ENCODE measurements around the gene CDH12.

Gene CDH12

GRCh38 chr5:22757776-22758175 is 95.4 kb downstream of the CDH12 start:
- no peak for DNase-seq (ENCODE audit: insufficient read length)
- TF ChIP-seq TAF1 (IDR thresholded peaks at IDR 0.05; ENCODE audit: borderline replicate concordance, low read depth, low read length) (no peak), POLR2A (IDR thresholded peaks at IDR 0.05; ENCODE audit: low read depth, low read length) (no peak), POLR2AphosphoS5 (IDR thresholded peaks at IDR 0.05; ENCODE audit: low read depth, low read length) (no peak)
- FAIRE-seq = no peak

DNA sequence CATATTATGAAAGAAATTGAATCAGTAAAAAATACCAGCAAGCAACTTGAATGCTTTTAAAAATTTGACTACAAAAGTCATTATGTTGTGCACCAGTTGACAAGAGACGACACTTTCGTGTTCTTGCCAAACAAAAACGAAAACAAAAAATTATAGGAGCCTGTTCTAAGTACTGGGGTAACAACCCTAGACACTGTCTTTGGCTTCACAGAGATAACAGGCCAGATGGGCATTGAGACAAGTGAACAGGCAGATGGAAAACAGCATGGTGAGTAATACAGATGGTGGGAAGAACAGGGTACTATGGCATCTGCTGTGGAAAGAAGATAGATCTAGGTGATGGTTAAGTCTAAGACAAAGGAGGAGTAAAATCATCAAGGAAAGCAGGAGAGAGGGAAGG is 99.0 kb downstream of the CDH12 start:
- FAIRE-seq (no peak), DNase-seq (ENCODE audit: insufficient read length) (no peak)
- no peak for TF ChIP-seq TAF1 (IDR thresholded peaks at IDR 0.05; ENCODE audit: borderline replicate concordance, low read depth, low read length)
- no peak for TF ChIP-seq POLR2A (IDR thresholded peaks at IDR 0.05; ENCODE audit: low read depth, low read length)
- no peak for TF ChIP-seq POLR2AphosphoS5 (IDR thresholded peaks at IDR 0.05; ENCODE audit: low read depth, low read length)

DNA sequence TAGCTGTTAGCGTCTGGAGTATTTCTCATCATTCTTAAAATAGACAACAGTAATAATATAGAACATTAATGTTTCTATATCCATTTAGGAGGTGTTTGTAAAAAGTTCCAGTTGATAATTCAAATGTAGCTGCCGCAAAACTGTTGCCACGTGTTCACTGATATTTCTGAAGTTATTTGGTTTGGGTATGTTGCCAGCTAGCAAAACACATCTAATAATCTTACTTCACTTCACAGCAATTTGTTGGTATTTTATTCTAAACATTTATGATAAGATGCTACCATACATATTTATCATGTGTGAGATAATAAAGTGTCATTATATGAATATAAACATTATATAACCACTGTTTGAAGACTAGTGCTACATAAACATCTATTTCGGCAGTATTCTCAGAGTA is 101.6 kb downstream of the CDH12 start:
- no peak for TF ChIP-seq POLR2A (IDR thresholded peaks at IDR 0.05; ENCODE audit: low read depth, low read length)
- TF ChIP-seq TAF1 (IDR thresholded peaks at IDR 0.05; ENCODE audit: borderline replicate concordance, low read depth, low read length) = no peak
- TF ChIP-seq POLR2AphosphoS5 (IDR thresholded peaks at IDR 0.05; ENCODE audit: low read depth, low read length) = no peak
- no peak for DNase-seq (ENCODE audit: insufficient read length)
- no peak for FAIRE-seq

DNA sequence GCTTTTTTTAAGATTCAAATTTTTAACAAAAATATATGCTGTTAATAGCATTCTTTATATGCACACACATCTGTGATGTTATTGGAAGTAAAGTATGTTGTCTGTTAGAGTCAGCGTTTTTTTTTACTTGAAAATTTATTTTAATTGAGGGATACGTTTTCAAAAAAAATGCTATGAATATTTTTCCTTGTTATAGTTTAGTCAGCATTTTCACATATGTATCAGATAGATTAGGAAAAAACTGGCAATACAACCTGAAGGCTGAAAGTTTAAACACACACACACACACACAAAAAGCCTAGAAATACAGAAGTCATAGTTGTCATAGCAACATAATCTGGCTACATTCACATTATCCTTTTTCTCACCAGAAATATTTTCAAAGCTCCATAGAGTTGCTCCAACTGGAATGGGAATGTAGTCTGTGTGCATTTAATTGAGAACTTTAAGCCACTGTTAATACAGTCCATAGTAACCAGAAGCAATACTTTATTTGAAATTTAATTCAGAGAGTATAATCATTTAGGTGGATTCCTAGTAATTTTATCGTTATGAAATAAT is 116.6 kb downstream of the CDH12 start:
- DNase-seq (ENCODE audit: insufficient read length) (no peak), FAIRE-seq (no peak)
- no peak for TF ChIP-seq POLR2A (IDR thresholded peaks at IDR 0.05; ENCODE audit: low read depth, low read length)
- TF ChIP-seq TAF1 (IDR thresholded peaks at IDR 0.05; ENCODE audit: borderline replicate concordance, low read depth, low read length) = no peak
- TF ChIP-seq POLR2AphosphoS5 (IDR thresholded peaks at IDR 0.05; ENCODE audit: low read depth, low read length) = no peak

- TF ChIP-seq TAF1 (IDR thresholded peaks at IDR 0.05; ENCODE audit: borderline replicate concordance, low read depth, low read length) = no peak
- TF ChIP-seq POLR2A (IDR thresholded peaks at IDR 0.05; ENCODE audit: low read depth, low read length) = no peak
- TF ChIP-seq POLR2AphosphoS5 (IDR thresholded peaks at IDR 0.05; ENCODE audit: low read depth, low read length) = no peak
- DNase-seq (ENCODE audit: insufficient read length) = no peak
- no peak for FAIRE-seq
Observed at GRCh38 chr5:22734907-22735306, 118.2 kb downstream of the CDH12 start.

GRCh38 chr5:22728610-22729009 is 124.5 kb downstream of the CDH12 start:
- no peak for DNase-seq (ENCODE audit: insufficient read length)
- TF ChIP-seq POLR2A (IDR thresholded peaks at IDR 0.05; ENCODE audit: low read depth, low read length) (no peak), POLR2AphosphoS5 (IDR thresholded peaks at IDR 0.05; ENCODE audit: low read depth, low read length) (no peak), TAF1 (IDR thresholded peaks at IDR 0.05; ENCODE audit: borderline replicate concordance, low read depth, low read length) (no peak)

GRCh38 chr5:22722491-22722890 is 130.7 kb downstream of the CDH12 start:
- FAIRE-seq (no peak), DNase-seq (ENCODE audit: insufficient read length) (no peak)
- no peak for TF ChIP-seq POLR2AphosphoS5 (IDR thresholded peaks at IDR 0.05; ENCODE audit: low read depth, low read length)

More at GRCh38 chr5:22728610-22729009, 124.5 kb downstream of the CDH12 start:
- no peak for FAIRE-seq

DNA sequence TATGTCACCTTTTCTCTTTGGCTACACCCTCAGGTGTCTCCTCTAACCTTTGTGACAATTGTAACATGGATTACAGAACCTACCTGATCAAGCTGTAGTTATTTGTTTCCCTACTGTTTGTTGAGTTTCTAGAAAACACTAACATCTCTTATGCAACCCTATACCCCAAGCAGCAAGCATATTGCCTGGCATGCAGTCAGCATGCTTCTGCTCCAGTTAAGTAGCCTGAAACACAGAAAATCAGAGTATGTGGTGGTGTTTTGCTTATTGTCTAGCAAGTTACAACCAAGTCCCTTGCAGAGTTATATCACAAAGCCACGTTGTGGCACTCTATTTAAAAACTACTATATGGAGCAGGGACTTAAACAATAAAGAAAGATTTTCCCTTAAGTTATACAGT is 131.1 kb downstream of the CDH12 start:
- no peak for FAIRE-seq
- TF ChIP-seq POLR2AphosphoS5 (IDR thresholded peaks at IDR 0.05; ENCODE audit: low read depth, low read length) (no peak), POLR2A (IDR thresholded peaks at IDR 0.05; ENCODE audit: low read depth, low read length) (no peak), TAF1 (IDR thresholded peaks at IDR 0.05; ENCODE audit: borderline replicate concordance, low read depth, low read length) (no peak)
- DNase-seq (ENCODE audit: insufficient read length) = no peak

DNA sequence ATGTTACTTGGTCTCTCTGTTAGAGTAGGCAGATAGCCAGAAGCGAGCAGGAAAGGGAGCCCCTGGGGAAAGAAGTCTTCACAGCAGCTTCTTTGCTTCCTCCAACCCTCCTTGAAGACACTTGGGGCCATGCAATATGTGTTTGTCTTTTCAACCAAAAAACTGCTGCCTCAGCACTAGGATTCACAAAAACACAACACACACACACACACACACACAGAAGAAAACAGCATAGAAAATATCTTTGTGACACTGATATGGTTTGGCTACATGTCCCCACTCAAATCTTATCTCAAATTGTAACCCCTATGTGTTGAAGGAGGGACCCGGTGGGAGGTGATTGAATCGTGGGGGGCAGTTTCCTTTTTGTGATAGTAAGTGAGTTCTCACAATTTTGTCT is 133.3 kb downstream of the CDH12 start:
- no peak for TF ChIP-seq TAF1 (IDR thresholded peaks at IDR 0.05; ENCODE audit: borderline replicate concordance, low read depth, low read length)
- no peak for TF ChIP-seq POLR2A (IDR thresholded peaks at IDR 0.05; ENCODE audit: low read depth, low read length)
- TF ChIP-seq POLR2AphosphoS5 (IDR thresholded peaks at IDR 0.05; ENCODE audit: low read depth, low read length) = no peak
- no peak for FAIRE-seq
- DNase-seq (ENCODE audit: insufficient read length) = no peak

DNA sequence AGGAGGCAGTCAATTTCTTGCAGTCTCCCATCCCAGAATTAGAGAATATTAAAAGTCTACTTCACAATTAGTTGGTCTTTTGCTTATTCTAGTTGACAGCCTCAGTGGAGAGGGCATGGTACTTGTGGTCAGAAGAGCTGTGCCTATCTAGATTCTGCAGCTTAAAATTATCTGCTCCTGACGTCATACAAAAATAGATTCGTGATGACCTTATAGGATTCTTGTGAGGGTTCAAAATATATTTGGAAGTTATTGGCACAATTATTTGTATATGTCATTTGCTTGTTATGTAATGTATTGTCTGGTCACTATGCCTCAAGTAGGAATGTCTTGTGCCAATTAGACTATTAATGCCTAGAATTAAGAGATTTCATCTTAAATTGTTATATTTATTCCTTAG is 142.5 kb downstream of the CDH12 start:
- FAIRE-seq (no peak), DNase-seq (ENCODE audit: insufficient read length) (no peak)
- no peak for TF ChIP-seq TAF1 (IDR thresholded peaks at IDR 0.05; ENCODE audit: borderline replicate concordance, low read depth, low read length)
- no peak for TF ChIP-seq POLR2AphosphoS5 (IDR thresholded peaks at IDR 0.05; ENCODE audit: low read depth, low read length)
- TF ChIP-seq POLR2A (IDR thresholded peaks at IDR 0.05; ENCODE audit: low read depth, low read length) = no peak

DNA sequence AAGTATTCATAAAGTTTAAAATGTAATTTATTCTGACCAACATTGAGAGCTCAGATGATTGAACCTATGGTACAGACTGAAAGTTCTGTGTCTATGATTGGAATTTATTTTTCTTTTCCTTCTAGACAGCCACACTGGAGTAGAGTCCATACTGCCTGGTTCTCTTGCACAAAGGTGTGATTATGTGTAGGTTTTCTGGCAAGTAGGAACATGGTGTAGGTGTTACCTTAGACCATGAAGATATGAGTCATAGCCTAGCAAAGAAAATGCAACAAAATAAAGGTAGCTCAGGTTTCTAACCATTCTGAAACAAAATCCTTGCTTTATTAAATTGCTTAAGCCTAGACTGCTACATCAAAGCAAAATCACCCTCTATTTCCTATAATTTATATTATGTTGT is 143.4 kb downstream of the CDH12 start:
- no peak for DNase-seq (ENCODE audit: insufficient read length)
- no peak for FAIRE-seq
- TF ChIP-seq TAF1 (IDR thresholded peaks at IDR 0.05; ENCODE audit: borderline replicate concordance, low read depth, low read length) (no peak), POLR2A (IDR thresholded peaks at IDR 0.05; ENCODE audit: low read depth, low read length) (no peak), POLR2AphosphoS5 (IDR thresholded peaks at IDR 0.05; ENCODE audit: low read depth, low read length) (no peak)

GRCh38 chr5:22708770-22709328 is 144.3 kb downstream of the CDH12 start:
- no peak for FAIRE-seq
- no peak for DNase-seq (ENCODE audit: insufficient read length)
- TF ChIP-seq TAF1 (IDR thresholded peaks at IDR 0.05; ENCODE audit: borderline replicate concordance, low read depth, low read length) = no peak
- TF ChIP-seq POLR2A (IDR thresholded peaks at IDR 0.05; ENCODE audit: low read depth, low read length) = no peak
- TF ChIP-seq POLR2AphosphoS5 (IDR thresholded peaks at IDR 0.05; ENCODE audit: low read depth, low read length) = no peak

All from GM12892 (cell line).